22Rv1 (cell line): Measurements from ENCODE around the gene CEND1.
A peak's percentile ranks its signal among the peaks of the same experiment; 100 is the strongest.

Source experiments
- H3K27ac ChIP-seq: fragments of 450-650 bp; 2 replicates; pipeline ENCODE4 v1.5.1; 2017
- ZFX ChIP-seq: fragments of 450-650 bp; IDR thresholded peaks from 2 replicates; pipeline ENCODE4 v1.6.1; 2017; ENCODE audit warnings: antibody characterized with exemption, borderline replicate concordance
- TF ChIP-seq, protein P1 (sequence below): fragments of 450-650 bp; IDR thresholded peaks from 2 replicates; pipeline ENCODE4 v1.5.1; 2017; ENCODE audit warnings: mild to moderate bottlenecking

CEND1 gene

GRCh38 chr11:826836-827145 is 36.9 kb upstream of the CEND1 start:
- TF ChIP-seq, protein P1, sequence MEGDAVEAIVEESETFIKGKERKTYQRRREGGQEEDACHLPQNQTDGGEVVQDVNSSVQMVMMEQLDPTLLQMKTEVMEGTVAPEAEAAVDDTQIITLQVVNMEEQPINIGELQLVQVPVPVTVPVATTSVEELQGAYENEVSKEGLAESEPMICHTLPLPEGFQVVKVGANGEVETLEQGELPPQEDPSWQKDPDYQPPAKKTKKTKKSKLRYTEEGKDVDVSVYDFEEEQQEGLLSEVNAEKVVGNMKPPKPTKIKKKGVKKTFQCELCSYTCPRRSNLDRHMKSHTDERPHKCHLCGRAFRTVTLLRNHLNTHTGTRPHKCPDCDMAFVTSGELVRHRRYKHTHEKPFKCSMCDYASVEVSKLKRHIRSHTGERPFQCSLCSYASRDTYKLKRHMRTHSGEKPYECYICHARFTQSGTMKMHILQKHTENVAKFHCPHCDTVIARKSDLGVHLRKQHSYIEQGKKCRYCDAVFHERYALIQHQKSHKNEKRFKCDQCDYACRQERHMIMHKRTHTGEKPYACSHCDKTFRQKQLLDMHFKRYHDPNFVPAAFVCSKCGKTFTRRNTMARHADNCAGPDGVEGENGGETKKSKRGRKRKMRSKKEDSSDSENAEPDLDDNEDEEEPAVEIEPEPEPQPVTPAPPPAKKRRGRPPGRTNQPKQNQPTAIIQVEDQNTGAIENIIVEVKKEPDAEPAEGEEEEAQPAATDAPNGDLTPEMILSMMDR: no peak
- TF ChIP-seq ZFX: no peak
- H3K27ac ChIP-seq: peak overlapping the region; percentile 96

DNA sequence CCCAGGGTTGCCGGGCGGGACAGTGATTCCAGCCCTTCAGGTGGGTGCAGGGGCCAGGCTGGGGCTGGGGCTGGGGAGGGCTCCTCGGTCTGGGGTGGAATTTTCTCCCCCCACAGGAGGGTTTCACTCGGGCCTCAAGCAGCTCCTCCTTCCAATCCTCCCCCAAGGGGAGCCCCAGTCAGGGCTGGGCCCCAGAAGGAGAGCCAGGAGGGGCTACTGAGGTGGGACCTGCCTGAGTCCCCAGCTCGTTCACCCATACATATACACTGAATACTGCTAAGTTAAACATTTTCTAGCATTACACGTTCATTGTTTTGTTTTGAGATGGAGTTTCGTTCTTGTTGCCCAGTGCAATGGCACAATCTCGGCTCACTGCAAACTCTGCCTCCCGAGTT is 36.3 kb upstream of the CEND1 start:
- TF ChIP-seq ZFX: no peak
- TF ChIP-seq, protein P1: no peak
- peak overlapping the region; percentile 96 for H3K27ac ChIP-seq

DNA sequence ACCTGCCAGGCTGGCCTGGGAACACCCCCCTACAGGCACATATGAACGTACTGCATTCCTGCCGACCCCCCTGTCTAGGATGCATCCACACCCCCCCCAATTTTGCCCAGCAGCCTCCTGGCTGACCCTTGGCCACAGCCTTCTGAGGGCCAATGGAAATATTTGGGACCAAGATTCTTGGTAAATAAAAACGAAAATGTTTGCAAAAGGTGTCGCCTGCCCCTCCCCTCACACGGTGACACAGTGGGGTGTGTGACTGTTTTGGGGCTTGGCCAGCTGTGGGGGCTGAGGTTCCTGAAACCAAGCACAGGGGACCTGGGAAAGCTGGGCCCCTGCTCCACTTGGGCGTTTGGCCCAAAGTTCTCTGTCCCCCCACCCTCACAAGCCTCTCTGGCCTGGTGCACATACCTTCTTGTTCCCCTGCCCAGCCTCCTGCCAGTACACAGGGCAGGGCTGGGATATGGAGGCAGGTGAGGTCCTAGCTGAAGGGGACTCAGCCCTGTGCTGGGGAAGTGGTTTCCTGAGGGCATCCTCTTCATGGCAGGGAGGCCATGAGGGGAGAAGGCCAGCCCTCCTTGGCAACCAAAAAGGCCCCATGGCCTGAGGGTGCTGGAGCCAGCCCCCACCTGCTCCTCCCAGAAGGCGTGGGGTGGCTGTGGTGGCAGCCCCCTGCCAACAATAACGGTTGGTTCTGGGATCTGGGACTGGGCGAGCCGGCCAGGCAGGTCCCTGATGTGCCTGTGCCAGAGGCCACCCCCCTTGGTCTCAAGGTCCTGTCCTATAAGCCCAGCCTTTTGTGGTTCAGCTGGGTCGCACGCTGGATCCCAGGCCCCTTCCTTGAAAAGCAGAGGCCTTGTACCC is 35.7 kb upstream of the CEND1 start:
- peak overlapping the region; percentile 96 for H3K27ac ChIP-seq
- no peak for TF ChIP-seq ZFX
- TF ChIP-seq, protein P1: no peak

GRCh38 chr11:824942-825341 is 35.1 kb upstream of the CEND1 start:
- TF ChIP-seq ZFX: no peak
- TF ChIP-seq, protein P1: no peak
- H3K27ac ChIP-seq: peak overlapping the region; percentile 96

DNA sequence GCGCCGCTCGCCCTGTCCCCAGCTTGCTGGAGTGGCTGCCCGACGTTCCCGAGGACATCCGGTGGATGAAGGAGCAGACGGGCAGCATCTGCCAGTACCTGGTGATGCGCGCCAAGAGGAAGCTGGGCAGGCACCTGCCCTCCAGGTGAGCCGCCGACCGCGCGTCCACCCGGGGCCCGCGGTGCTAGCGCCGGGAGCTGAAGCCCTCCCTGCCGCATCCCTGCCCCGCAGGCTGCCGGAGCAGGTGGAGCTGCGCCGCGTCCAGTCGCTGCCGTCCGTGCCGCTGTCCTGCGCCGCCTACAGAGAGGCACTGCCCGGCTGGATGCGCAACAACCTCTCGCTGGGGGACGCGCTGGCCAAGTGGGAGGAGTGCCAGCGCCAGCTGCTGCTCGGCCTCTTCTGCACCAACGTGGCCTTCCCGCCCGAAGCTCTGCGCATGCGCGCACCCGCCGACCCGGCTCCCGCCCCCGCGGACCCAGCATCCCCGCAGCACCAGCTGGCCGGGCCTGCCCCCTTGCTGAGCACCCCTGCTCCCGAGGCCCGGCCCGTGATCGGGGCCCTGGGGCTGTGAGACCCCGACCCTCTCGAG is 34.5 kb upstream of the CEND1 start:
- H3K27ac ChIP-seq: peak overlapping the region; percentile 96
- TF ChIP-seq ZFX: no peak
- TF ChIP-seq, protein P1: no peak; the same call in 1 of the 2 replicates

GRCh38 chr11:823441-824291 is 33.8 kb upstream of the CEND1 start:
- TF ChIP-seq ZFX: no peak
- TF ChIP-seq, protein P1: no peak
- peak overlapping the region; percentile 96 for H3K27ac ChIP-seq
